IPS-18c (cell line): ENCODE data around the gene NRXN3.
"Not testable (repeated sequence)": the region's sequence is repeated elsewhere in the genome, so short reads cannot be mapped to it uniquely, and the experiment has no call there.

ENCODE experiments used
- H3K4me3 ChIP-seq: 2 replicates; pipeline ENCODE4 v1.7.0; 2013; ENCODE audit warnings: low read depth, mild to moderate bottlenecking, low read length, moderate library complexity; ENCODE audit not compliant: insufficient read depth
- H3K9me3 ChIP-seq: one replicate; pipeline ENCODE4 v1.6.1; 2013; ENCODE audit warnings: mild to moderate bottlenecking, low read length, moderate library complexity; ENCODE audit not compliant: control insufficient read depth, insufficient read depth

The NRXN3 gene

DNA sequence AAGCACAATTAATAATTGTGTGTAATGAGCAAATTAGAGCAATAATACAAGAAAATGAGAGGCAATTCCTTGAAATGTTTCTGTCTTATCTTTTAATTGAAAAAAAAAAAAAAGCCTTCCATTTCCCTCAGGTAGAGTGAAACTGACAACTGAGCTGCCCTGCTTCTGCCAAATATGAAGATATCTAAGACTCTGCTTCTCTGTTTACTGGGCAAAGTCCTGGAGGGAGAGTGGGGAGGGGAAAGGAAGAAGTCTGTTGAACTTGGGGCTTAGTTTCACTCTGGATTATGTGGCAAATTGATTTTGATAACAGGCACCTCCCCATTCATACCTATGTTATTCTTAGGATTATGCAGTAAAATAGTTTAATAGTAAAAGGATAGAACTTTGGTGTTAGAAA is 364.9 kb downstream of the NRXN3 start:
- Histone ChIP-seq H3K4me3 (no peak overlapping the region), H3K9me3 (no peaks in the 10 kb centered on the region)

DNA sequence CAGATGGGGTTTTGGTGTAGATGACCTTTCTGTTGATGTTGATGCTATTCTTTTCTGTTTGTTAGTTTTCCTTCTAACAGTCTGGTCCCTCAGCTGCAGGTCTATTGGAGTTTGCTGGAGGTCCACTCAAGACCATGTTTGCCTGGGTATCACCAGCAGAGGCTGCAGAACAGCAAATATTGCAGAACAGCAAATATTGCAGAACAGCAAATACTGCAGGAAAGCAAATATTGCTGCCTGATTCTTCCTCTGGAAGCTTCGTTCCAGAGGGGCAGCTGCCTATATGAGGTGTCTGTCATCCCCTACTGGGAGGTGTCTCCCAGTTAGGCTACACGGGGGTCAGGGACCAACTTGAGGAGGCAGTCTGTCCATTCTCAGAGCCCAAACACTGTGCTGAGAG is 371.6 kb downstream of the NRXN3 start:
- not testable (repeated sequence) for H3K9me3 ChIP-seq

DNA sequence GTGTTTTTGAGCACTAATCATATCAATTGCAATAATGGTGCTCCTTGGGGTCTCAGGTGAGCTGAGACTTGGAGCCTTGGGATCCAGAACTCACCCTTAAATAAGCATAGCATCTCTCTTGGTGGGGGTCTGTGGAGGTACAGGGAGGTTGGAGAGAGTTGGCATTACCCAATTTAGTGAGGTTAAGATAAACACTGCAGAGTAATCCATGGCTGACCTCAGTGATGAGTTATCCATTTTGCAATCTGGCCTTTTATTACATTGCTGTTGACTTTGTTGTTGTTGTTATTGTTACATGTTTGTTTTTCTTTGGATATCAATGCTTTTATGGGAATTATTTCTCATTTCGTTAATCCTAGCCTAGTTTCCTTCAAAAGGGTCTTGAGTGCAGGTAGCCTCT is 373.3 kb downstream of the NRXN3 start:
- H3K4me3 ChIP-seq: no peak overlapping the region
- H3K9me3 ChIP-seq: no peaks in the 10 kb centered on the region

More for the DNA sequence above, 371.6 kb downstream of the NRXN3 start:
- not testable (repeated sequence) for H3K4me3 ChIP-seq

- no peak overlapping the region for H3K4me3 ChIP-seq
- H3K9me3 ChIP-seq: no peaks in the 10 kb centered on the region
These were observed 390.9 kb downstream of the NRXN3 start for GRCh38 chr14:78561074-78561473.

DNA sequence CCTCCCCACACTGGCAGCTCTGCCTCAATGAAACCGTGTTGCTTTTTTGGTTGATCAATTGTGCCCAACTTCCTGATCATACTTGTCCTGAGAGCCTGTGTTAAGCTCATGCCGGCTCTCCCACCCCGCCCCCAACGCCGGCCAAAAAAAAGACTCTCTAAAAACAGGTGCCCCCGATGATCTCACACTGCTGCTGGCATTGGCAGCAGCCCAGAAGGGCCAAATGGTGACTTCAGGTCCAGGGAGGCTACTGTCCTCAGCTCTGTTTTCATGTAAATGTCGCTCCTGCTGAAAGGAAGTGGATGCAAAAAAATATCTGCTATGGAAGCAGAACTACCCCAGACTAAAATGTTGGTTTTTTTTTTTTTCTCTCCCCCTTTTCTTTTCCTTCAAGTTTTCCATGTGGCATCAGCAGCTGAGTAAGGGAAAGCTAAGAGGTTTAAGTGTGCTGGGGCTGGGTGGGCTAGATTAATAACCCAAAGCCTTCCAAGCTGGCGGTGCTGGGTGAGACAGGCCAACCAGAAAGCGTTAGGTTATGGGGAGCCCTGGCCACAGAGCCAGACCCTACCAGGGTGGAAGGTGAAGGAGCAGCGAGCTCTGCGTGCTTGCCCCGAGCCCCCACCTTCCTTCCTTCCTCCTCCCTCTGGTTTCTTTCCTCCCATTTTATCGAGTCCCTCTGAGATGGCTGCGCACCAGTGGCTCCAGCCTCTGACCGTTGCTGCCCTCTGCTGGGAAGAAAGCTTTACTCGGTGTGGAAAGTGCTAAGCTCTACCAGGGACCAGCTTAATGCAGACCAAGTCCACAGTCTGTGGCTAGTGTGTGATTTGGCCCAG is 396.1 kb downstream of the NRXN3 start:
- no peaks in the 10 kb centered on the region for H3K9me3 ChIP-seq
- H3K4me3 ChIP-seq: no peak overlapping the region; the same call in 1 of the 2 replicates

- no peak overlapping the region for H3K4me3 ChIP-seq
These were observed 396.6 kb downstream of the NRXN3 start for GRCh38 chr14:78566859-78567172.

GRCh38 chr14:78567343-78567742 is 397.2 kb downstream of the NRXN3 start:
- Histone ChIP-seq H3K9me3 (no peaks in the 10 kb centered on the region), H3K4me3 (no peak overlapping the region)

More at GRCh38 chr14:78566859-78567172, 396.6 kb downstream of the NRXN3 start:
- no peaks in the 10 kb centered on the region for H3K9me3 ChIP-seq

DNA sequence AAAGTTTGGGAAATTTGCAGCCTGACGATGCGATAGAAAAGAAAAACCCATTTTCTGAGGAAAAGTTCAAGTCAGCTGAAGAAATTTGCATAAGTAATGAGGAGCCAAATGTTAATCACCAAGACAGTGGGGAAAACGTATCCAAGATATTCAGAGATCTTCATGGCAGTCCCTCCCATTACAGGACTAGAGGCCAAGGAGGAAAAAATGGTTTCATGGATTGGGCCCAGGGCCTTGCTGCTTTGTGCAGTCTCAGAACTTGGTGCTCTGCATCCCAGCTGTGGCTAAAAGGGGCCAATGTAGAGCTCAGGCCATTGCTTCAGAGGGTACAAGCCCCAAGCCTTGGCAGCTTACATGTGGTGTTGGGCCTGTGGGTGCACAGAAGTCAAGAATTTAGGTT is 403.6 kb downstream of the NRXN3 start:
- H3K9me3 ChIP-seq: not testable (repeated sequence)
- 0 out of 2 replicates have a peak overlapping the region, but pooled peaks have one; percentile 15 for H3K4me3 ChIP-seq

DNA sequence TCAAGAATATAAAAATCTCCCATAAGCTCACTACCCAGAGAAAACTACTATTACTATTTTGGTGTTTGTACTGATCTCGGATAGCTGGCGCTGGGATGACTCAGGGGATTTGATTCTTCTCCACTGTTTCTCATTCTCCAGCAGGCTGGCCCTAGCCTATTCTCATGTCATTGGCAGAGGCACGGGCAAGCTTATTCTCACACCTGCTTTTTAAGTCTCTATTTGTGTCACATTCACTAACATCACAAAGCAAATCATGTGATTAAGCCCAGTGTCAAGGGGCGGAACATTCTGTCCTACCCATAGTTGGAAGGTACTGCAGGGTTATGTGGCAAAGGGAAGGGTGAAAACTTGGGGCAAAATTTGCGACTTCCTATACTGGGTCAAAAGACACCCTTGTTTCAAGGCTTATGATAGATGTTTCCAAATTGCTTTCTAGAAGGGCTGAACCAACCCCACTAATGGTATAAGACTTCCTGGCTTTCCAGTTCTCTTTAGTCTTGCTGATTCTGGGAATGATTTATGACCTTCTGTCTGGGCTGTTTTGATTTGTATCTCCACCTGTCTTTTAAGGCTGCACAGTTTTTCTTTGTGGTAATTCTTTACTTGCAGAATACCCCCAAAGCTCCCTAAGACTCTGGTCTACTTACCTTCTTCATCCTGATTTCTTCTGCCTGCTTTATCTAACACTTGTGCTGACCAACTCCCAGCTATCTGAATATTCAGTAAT is 406.4 kb downstream of the NRXN3 start:
- H3K4me3 ChIP-seq: no peak overlapping the region
- H3K9me3 ChIP-seq: peaks cover 6% of the 10 kb centered on the region

DNA sequence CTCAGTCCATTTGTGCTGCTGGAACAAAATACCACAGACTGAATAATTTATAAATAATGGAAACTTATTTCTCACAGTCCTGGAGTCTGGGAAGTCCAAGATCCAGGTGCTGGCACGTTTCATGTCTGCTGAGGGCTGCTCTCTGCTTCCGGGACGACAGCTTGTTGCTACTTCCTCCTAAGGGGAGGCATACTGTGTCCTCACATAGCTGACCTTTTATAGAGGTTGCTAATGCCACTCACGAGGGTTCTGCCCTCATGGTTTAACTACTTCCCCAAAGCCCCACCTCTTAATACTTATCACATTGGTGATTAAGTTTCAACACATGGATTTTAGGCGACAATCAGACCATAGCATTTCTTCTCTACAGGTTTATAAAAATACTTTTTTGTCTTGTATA is 411.1 kb downstream of the NRXN3 start:
- no peaks in the 10 kb centered on the region for H3K9me3 ChIP-seq
- H3K4me3 ChIP-seq: no peak overlapping the region

DNA sequence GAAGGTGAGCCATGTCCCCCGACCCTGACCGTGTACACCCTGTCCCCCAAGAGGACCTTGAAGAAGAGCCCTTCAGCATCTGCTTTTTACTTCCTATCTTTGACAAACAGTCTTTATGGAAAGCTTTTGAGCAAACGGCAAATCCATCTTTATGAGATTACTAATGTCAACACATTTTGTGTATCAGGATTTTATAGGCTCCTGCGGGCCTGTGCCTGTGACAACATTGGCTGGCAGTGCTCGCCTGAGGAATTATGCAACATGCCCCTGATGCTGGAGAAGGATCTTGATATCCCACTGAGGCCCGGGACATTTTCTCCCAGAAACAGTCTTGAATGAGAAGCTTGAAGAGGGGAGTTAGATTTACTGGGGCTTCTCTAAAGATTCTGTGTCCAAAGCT is 416.5 kb downstream of the NRXN3 start:
- Histone ChIP-seq H3K9me3 (no peaks in the 10 kb centered on the region), H3K4me3 (no peak overlapping the region)

DNA sequence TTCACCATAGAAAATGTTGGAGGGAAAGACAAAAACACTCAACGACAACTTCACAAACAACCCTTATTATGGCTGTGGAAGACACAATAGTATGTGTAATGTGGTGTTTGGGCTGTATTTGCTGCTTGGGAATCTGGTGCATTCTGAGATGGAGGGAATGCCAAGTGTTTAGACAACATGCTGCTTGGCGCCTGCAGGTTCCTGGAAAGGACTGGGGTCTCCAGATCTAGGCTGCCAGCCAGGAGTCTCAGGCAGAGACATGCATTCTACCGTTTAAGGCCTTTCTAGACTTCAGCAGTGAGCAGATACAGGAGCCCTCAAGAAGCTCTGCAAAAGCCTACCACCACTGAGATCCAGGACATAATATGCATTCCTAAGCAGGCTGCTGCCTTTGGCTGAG is 418.7 kb downstream of the NRXN3 start:
- Histone ChIP-seq H3K9me3 (no peaks in the 10 kb centered on the region), H3K4me3 (no peak overlapping the region)

- H3K9me3 ChIP-seq: no peaks in the 10 kb centered on the region
- no peak overlapping the region for H3K4me3 ChIP-seq
These were observed 422.5 kb downstream of the NRXN3 start for GRCh38 chr14:78592616-78593219.

- no peaks in the 10 kb centered on the region for H3K9me3 ChIP-seq
- no peak overlapping the region for H3K4me3 ChIP-seq
These were observed 423.8 kb downstream of the NRXN3 start for GRCh38 chr14:78593949-78594348.

DNA sequence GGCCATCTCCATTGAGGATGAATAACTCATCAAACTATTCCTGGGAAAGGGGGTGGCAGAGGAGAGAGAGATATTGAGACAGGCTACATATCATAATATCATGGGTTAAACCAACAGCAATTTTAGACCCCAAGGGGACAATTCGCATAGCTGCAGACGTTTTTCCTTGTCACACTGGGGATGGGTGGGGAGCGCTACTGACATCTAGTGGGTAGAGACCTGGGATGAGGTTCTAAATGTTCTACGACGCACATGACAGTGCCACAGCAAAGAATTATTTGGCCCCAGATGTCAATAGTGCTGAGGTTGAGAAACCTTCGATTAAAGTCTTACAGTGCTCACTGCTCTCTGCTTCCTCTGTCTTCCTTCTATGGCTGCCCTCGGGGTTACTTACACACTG is 425.6 kb downstream of the NRXN3 start:
- Histone ChIP-seq H3K9me3 (no peaks in the 10 kb centered on the region), H3K4me3 (no peak overlapping the region)

DNA sequence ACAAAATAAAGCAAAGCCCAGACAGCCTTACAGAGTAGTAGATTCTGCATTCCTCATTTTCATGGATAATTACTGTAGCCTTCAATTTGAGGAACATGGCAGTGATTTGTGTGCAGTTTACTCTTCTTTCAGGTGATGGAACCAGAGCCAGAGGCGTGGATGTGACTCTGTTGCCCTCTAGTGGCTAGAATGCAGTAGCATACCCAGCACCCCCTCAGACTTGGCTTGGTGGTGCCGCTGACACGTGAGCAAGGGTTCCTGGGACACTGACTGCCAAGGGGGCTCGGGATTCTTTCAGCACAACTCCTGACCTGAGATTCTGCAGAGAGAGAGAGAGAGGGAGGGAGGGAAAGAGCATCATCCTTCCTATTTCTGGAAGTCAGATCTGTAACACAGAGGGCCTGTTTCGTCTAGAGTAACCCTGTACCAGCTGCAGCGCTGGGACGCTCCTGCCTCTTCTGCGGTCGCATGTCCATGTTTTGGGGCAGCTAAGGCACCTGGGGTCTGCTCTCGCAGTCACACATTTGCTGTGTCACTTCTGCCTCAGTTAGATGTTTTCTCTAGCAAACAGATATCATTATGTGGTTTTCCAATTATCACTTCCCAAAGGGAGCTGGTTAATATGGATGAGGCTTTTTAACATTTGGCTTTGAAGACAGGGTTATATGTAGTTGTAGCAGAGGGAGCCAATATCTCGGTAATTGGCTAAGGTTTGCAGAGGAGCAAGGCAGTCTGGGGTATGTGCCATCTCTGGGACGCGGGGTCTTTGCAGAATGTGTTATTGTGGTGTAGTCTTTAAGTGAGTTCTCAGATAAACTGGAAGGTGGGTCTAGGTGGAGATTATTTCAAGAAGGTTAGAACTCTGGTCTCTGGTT is 428.1 kb downstream of the NRXN3 start:
- H3K4me3 ChIP-seq: no peak overlapping the region
- H3K9me3 ChIP-seq: no peaks in the 10 kb centered on the region

DNA sequence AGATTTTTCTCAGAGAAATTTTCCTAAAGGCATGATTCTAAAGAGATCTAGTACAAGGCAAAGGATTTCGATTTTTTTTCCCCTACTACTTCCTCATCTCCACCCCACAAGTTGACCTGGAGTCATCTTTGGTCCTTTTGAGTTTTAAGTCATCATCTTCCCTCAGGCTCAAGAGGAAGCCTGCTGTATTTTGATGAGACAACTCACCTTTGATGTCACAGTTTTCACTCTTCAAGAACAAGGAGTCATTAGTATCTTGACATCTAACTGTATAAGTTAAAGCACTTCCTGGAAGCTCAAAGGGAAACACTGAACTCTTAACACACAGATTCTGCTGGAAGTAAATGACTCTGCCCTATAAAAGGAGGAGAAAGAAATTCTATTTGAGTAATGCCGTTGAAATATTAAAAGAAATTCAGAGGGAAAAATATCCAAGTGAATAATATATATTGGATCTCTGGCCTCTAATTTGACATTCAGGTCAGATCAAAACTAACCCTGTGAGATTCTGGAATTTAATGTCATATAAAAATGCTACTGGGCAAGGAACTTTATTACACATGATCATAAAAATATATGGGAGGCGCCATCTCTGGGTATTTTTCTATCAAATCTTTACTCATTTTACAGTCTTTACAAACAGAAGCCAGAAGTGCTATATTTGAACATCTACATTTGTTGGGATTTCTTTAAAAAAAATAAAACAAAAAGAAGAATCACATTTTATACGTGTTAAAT is 435.0 kb downstream of the NRXN3 start:
- H3K9me3 ChIP-seq: no peaks in the 10 kb centered on the region
- no peak overlapping the region for H3K4me3 ChIP-seq
